Measurements from ENCODE around the gene UXS1. TPM values are rescaled to one million over a fixed set of nuclear protein-coding genes. Genes with fewer than 3 reads are reported as not detected.

Gene UXS1
- polyA plus RNA-seq, 1 of the 3 experiments (the other 2 are of a cell fraction), result 55.9 TPM

DNA sequence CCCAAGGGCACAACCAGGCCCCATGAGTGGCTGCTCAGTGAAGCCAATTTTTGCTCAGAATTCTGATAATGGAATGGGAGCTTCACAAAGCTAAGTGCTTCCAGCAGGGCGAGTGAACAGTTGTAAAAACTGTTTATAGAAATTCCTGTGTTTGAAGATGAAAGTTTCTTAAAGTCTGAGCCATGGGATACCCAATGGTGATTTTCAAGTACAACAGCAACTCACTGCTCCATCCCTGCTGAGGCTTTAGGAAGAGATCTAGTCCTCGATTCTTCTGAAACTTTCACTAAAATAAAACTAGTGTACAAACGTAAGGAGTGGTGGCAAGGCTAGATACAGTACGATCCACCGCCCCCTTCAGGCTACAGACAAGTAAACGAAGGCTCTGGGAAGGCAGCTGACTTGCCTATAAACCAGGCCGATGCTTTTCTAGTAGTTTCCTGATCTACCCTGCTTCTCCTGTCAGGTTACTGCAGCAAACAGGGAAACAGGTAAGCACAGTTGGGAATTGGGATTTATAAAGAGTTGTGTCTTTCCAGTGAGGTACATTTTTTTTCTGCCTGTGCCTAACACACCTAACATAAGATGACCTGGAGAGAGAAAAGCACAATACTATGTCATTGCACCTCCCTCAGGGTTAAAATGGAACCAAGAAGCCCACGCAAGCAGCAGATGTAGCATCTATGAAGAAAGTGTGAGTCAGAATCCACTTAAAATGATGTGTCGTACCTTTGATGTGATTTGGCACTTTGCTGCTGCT is 108.7 kb downstream of the UXS1 start:
- CTCF ChIA-PET, result interaction anchor here (1.8 to 1.9 kb wide), 2 partner anchors 9 to 13 kb away, joined by 7 to 9 read pairs; no protein-coding TSS in a partner anchor
- Histone ChIP-seq H4K20me1 (ENCODE audit: insufficient read depth) (no peaks in the 10 kb centered on the region), H3K9me3 (no peaks in the 10 kb centered on the region), H3K9me2 (no peaks in the 10 kb centered on the region), H3F3A (replicated peaks; ENCODE audit: insufficient read depth) (no peaks in the 10 kb centered on the region), H3K4me1 (ENCODE audit: control insufficient read depth in 1 of 2, insufficient read depth in 2 of 2, low read depth in 1 of 2, low read length in 1 of 2) (no peaks in the 10 kb centered on the region), H3K4me3 (ENCODE audit: low read depth in 2 of 2, low read length in 1 of 2) (no peak overlapping the region), H3K36me3 (replicated peaks in 1 of 2; ENCODE audit: control insufficient read depth in 1 of 2, insufficient read depth in 2 of 2, low read length in 1 of 2) (no peaks in the 10 kb centered on the region), H3K9ac (no peak overlapping the region), H3K79me2 (ENCODE audit: insufficient read depth) (no peaks in the 10 kb centered on the region), H3K27me3 (ENCODE audit: insufficient read depth) (no peaks in the 10 kb centered on the region), H3K4me2 (no peak overlapping the region), H3K27ac (ENCODE audit: low read depth in 2 of 2, low read length in 1 of 2) (no peak overlapping the region), H2AFZ (ENCODE audit: low read depth) (no peak overlapping the region)
- no peak for DNase-seq
- WGBS (ENCODE audit: low lambda C conversion rate), result 60% methylated on average over 9 of the region's 9 CpGs
- POLR2A ChIA-PET, result no interaction called here
- peak; percentile 53 for TF ChIP-seq RAD21 (IDR thresholded peaks at IDR 0.05; ENCODE audit: low read length)
- TF ChIP-seq, protein P1, sequence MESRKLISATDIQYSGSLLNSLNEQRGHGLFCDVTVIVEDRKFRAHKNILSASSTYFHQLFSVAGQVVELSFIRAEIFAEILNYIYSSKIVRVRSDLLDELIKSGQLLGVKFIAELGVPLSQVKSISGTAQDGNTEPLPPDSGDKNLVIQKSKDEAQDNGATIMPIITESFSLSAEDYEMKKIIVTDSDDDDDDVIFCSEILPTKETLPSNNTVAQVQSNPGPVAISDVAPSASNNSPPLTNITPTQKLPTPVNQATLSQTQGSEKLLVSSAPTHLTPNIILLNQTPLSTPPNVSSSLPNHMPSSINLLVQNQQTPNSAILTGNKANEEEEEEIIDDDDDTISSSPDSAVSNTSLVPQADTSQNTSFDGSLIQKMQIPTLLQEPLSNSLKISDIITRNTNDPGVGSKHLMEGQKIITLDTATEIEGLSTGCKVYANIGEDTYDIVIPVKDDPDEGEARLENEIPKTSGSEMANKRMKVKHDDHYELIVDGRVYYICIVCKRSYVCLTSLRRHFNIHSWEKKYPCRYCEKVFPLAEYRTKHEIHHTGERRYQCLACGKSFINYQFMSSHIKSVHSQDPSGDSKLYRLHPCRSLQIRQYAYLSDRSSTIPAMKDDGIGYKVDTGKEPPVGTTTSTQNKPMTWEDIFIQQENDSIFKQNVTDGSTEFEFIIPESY (IDR thresholded peaks at IDR 0.05; ENCODE audit: borderline replicate concordance, low read depth), result no peak

GRCh38 chr2:106080959-106081358 is 113.1 kb downstream of the UXS1 start:
- no peaks in the 10 kb centered on the region for H3F3A ChIP-seq (replicated peaks; ENCODE audit: insufficient read depth)
- H3K27me3 ChIP-seq (ENCODE audit: insufficient read depth), result no peaks in the 10 kb centered on the region
- no peak overlapping the region for H3K4me2 ChIP-seq
- no peak for DNase-seq
- H3K9me3 ChIP-seq, result no peaks in the 10 kb centered on the region
- H3K9ac ChIP-seq, result no peak overlapping the region
- H3K79me2 ChIP-seq (ENCODE audit: insufficient read depth), result no peaks in the 10 kb centered on the region
- no peaks in the 10 kb centered on the region for H3K9me2 ChIP-seq
- no peak overlapping the region for H3K27ac ChIP-seq (ENCODE audit: low read depth in 2 of 2, low read length in 1 of 2)
- POLR2A ChIA-PET, result no interaction called here
- no peaks in the 10 kb centered on the region for H3K36me3 ChIP-seq (replicated peaks in 1 of 2; ENCODE audit: control insufficient read depth in 1 of 2, insufficient read depth in 2 of 2, low read length in 1 of 2)
- H4K20me1 ChIP-seq (ENCODE audit: insufficient read depth), result no peaks in the 10 kb centered on the region
- H3K4me3 ChIP-seq (ENCODE audit: low read depth in 2 of 2, low read length in 1 of 2), result no peak overlapping the region
- WGBS (ENCODE audit: low lambda C conversion rate), result 49% methylated on average over 6 of the region's 6 CpGs
- CTCF ChIA-PET, result interaction anchor here (0.6 kb wide), 1 partner anchor 60 kb away, joined by 3 read pairs; no protein-coding TSS in a partner anchor
- H2AFZ ChIP-seq (ENCODE audit: low read depth), result no peak overlapping the region
- H3K4me1 ChIP-seq (ENCODE audit: control insufficient read depth in 1 of 2, insufficient read depth in 2 of 2, low read depth in 1 of 2, low read length in 1 of 2), result no peaks in the 10 kb centered on the region
- no peak for TF ChIP-seq TCF12 (IDR thresholded peaks at IDR 0.05)
- no peak for TF ChIP-seq TEAD4 (IDR thresholded peaks at IDR 0.05; ENCODE audit: borderline replicate concordance, insufficient read depth)

DNA sequence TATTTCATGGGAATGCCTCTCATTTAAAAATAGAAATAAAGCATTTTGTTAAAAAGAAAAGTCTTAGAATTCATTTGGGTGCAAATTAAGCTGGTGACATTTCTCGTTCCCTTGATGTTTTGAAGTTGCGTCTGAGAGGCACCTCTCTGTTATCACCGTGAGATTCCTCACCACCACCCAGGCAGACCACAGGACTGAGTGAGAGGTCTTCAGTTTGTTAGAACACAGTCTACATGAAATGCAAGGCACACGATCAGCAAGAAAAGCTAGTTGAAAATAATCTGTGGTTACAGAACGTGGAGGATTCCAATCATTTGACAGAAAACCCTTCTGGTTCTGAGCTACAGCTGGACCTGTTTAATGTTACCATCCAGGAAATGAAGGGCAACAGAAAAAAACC is 116.0 kb downstream of the UXS1 start:
- no peak overlapping the region for H3K27ac ChIP-seq (ENCODE audit: low read depth in 2 of 2, low read length in 1 of 2)
- no peaks in the 10 kb centered on the region for H3K9me3 ChIP-seq
- no peak for DNase-seq
- 43% methylated on average over 5 of the region's 5 CpGs for WGBS (ENCODE audit: low lambda C conversion rate)
- no peaks in the 10 kb centered on the region for H4K20me1 ChIP-seq (ENCODE audit: insufficient read depth)
- H3K36me3 ChIP-seq (replicated peaks in 1 of 2; ENCODE audit: control insufficient read depth in 1 of 2, insufficient read depth in 2 of 2, low read length in 1 of 2), result no peaks in the 10 kb centered on the region
- ChIA-PET POLR2A (no interaction called here), CTCF (interaction anchor here (0.8 kb wide), 1 partner anchor 104 kb away, joined by 3 read pairs; no protein-coding TSS in a partner anchor)
- no peaks in the 10 kb centered on the region for H3F3A ChIP-seq (replicated peaks; ENCODE audit: insufficient read depth)
- no peaks in the 10 kb centered on the region for H3K79me2 ChIP-seq (ENCODE audit: insufficient read depth)
- no peak overlapping the region for H3K4me3 ChIP-seq (ENCODE audit: low read depth in 2 of 2, low read length in 1 of 2)
- no peaks in the 10 kb centered on the region for H3K27me3 ChIP-seq (ENCODE audit: insufficient read depth)
- H3K4me2 ChIP-seq, result no peak overlapping the region
- H3K9ac ChIP-seq, result no peak overlapping the region
- no peaks in the 10 kb centered on the region for H3K4me1 ChIP-seq (ENCODE audit: control insufficient read depth in 1 of 2, insufficient read depth in 2 of 2, low read depth in 1 of 2, low read length in 1 of 2)
- H2AFZ ChIP-seq (ENCODE audit: low read depth), result no peak overlapping the region
- H3K9me2 ChIP-seq, result no peaks in the 10 kb centered on the region
- TF ChIP-seq REST (IDR thresholded peaks at IDR 0.05; ENCODE audit: low read depth, low read length) (no peak), NFIC (IDR thresholded peaks at IDR 0.05; ENCODE audit: borderline replicate concordance) (no peak), CHD2 (IDR thresholded peaks at IDR 0.05; ENCODE audit: low read length, partially characterized antibody) (no peak), YY1 (IDR thresholded peaks at IDR 0.05; ENCODE audit: low read depth) (no peak), IRF3 (IDR thresholded peaks at IDR 0.05; ENCODE audit: low read depth, low read length) (no peak)
- TF ChIP-seq, protein P1 (IDR thresholded peaks at IDR 0.05; ENCODE audit: borderline replicate concordance, low read depth), result no peak
